HepG2 (cell line): Measurements from ENCODE around the gene CCNL1. TPM values are rescaled to one million over a fixed set of nuclear protein-coding genes. Genes with fewer than 3 reads are reported as not detected.

Experiments used
- GLMP ChIP-seq: sonication (generic); formaldehyde crosslinking; IDR thresholded peaks from 2 replicates; pipeline ENCODE4 v1.9.0; 2021; ENCODE audit warnings: missing genetic modification reagents, mild to moderate bottlenecking, borderline replicate concordance
- KLF12 ChIP-seq: sonication (generic); formaldehyde crosslinking; IDR thresholded peaks from 2 replicates; pipeline ENCODE4 v1.4.0; 2020; ENCODE audit warnings: missing genetic modification reagents, borderline replicate concordance
- PHF20 ChIP-seq: sonication (generic); formaldehyde crosslinking; IDR thresholded peaks from 2 replicates; pipeline ENCODE4 v1.5.0; 2020; ENCODE audit warnings: mild to moderate bottlenecking, missing genetic modification reagents
- ZNF569 ChIP-seq: sonication (generic); formaldehyde crosslinking; IDR thresholded peaks from 2 replicates; pipeline ENCODE4 v1.5.0; 2020; ENCODE audit warnings: mild to moderate bottlenecking, missing genetic modification reagents, moderate library complexity, borderline replicate concordance
- ZNF576 ChIP-seq: sonication (generic); formaldehyde crosslinking; IDR thresholded peaks from 2 replicates; pipeline ENCODE4 v1.4.0; 2020; ENCODE audit warnings: mild to moderate bottlenecking, missing genetic modification reagents
- polyA plus RNA-seq, 8 experiments: library from polyadenylated mRNA; depleted of rRNA in 3 of 8; stranded (reverse) in 7 of 8; unstranded in 1 of 8; fragments of >200 nt; fragmentation: Illumina TruSeq in 4 of 8; extraction: Trizol in 4 of 8; gene quantifications; 2 replicates each; pipeline versions ENCODE4 v1.2.1 to v1.2.3, GENCODE V29; 2011 to 2016; ENCODE audit warnings: low read depth in 4 of 8, missing spikeins in 1 of 8, mixed read lengths in 1 of 8; ENCODE audit not compliant: insufficient read depth in 1 of 8
- total RNA-seq, 5 experiments: library from RNA; depleted of rRNA; stranded (reverse); fragments of >200 nt; fragmentation: Illumina TruSeq; extraction: Trizol; gene quantifications; 2 replicates each; pipeline ENCODE4 v1.2.3, GENCODE V29; 2016; ENCODE audit warnings: low read depth in 1 of 5
- TF ChIP-seq, protein P1 (sequence below): sonication (generic); formaldehyde crosslinking; IDR thresholded peaks from 2 replicates; pipeline ENCODE4 v1.4.0; 2020; ENCODE audit warnings: missing genetic modification reagents, mild to moderate bottlenecking, borderline replicate concordance
- TF ChIP-seq, protein P2 (sequence below): sonication (generic); formaldehyde crosslinking; IDR thresholded peaks from 2 replicates; pipeline ENCODE4 v1.4.0; 2020; ENCODE audit warnings: low read depth, missing genetic modification reagents
- TF ChIP-seq, protein P3 (sequence below): sonication (generic); formaldehyde crosslinking; IDR thresholded peaks from 2 replicates; pipeline ENCODE4 v1.5.0; 2020; ENCODE audit warnings: missing genetic modification reagents

The CCNL1 gene
- total and polyA plus RNA-seq, 2 of the 13 experiments (the other 11 are each of a cell fraction or from before 2014, with no cell fraction given) = 151 to 303 TPM

DNA sequence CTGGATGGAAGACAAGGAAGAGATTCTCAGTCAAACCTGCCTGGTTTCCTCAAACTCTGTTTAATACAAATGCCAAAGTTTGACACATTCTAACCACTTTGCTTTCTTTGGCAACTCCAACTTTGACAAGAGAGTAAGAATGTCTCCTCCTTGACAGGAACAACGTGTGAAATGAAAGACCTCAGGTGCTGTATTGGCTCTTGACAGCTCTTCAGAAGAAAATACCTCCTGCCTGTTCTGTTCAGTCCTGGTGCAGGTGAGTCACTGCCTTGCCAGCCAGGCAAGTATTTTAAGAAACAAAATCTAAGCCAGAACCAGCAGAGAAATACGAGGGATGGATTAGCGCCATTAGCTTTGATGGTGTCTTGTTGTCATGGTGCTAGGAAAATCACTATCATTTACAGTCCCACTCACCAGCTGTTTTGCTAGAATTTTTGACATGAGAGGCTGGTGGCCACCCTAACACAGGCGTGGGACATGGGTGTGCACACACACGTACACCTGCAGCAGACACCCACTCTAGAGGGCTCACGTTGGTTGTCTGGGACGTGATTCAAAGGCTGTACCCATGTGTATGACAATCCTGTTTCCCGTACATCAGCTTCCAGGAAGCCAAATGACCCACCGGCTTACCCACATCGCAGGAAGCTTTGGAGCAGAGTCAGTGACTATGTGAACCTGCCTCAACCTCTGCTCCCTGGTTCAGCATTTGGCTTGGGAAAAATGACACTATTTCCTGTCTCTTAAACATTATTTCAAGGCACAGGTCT is 60.4 kb downstream of the CCNL1 start (continued):
- TF ChIP-seq, protein P1, sequence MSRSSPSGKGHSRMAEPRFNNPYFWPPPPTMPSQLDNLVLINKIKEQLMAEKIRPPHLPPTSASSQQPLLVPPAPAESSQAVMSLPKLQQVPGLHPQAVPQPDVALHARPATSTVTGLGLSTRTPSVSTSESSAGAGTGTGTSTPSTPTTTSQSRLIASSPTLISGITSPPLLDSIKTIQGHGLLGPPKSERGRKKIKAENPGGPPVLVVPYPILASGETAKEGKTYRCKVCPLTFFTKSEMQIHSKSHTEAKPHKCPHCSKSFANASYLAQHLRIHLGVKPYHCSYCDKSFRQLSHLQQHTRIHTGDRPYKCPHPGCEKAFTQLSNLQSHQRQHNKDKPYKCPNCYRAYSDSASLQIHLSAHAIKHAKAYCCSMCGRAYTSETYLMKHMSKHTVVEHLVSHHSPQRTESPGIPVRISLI (CRISPR knock-in tag) = no peak
- TF ChIP-seq KLF12 (CRISPR knock-in tag) (no peak), PHF20 (no peak), GLMP (CRISPR knock-in tag) (no peak), ZNF569 (no peak), ZNF576 (CRISPR knock-in tag) (no peak)
- TF ChIP-seq, protein P2, sequence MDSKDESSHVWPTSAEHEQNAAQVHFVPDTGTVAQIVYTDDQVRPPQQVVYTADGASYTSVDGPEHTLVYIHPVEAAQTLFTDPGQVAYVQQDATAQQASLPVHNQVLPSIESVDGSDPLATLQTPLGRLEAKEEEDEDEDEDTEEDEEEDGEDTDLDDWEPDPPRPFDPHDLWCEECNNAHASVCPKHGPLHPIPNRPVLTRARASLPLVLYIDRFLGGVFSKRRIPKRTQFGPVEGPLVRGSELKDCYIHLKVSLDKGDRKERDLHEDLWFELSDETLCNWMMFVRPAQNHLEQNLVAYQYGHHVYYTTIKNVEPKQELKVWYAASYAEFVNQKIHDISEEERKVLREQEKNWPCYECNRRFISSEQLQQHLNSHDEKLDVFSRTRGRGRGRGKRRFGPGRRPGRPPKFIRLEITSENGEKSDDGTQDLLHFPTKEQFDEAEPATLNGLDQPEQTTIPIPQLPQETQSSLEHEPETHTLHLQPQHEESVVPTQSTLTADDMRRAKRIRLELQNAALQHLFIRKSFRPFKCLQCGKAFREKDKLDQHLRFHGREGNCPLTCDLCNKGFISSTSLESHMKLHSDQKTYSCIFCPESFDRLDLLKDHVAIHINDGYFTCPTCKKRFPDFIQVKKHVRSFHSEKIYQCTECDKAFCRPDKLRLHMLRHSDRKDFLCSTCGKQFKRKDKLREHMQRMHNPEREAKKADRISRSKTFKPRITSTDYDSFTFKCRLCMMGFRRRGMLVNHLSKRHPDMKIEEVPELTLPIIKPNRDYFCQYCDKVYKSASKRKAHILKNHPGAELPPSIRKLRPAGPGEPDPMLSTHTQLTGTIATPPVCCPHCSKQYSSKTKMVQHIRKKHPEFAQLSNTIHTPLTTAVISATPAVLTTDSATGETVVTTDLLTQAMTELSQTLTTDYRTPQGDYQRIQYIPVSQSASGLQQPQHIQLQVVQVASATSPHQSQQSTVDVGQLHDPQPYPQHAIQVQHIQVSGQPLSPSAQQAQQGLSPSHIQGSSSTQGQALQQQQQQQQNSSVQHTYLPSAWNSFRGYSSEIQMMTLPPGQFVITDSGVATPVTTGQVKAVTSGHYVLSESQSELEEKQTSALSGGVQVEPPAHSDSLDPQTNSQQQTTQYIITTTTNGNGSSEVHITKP = no peak
- TF ChIP-seq, protein P3, sequence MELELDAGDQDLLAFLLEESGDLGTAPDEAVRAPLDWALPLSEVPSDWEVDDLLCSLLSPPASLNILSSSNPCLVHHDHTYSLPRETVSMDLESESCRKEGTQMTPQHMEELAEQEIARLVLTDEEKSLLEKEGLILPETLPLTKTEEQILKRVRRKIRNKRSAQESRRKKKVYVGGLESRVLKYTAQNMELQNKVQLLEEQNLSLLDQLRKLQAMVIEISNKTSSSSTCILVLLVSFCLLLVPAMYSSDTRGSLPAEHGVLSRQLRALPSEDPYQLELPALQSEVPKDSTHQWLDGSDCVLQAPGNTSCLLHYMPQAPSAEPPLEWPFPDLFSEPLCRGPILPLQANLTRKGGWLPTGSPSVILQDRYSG (CRISPR knock-in tag) = no peak
